SHP77 (cell line): ENCODE measurements around the gene MCM6.
"Not testable (repeated sequence)": the region's sequence is repeated elsewhere in the genome, so short reads cannot be mapped to it uniquely, and the experiment has no call there.

Experiments
- DNase-seq, 2 experiments: peaks; one replicate each; lab custom pipeline; 2025; lab: John Stamatoyannopoulos, UW

Gene MCM6

GRCh38 chr2:135876066-135876711 is at the start of gene MCM6:
MCM6 (minus strand) TSS chr2:135876443; CDS start chr2:135876365, 78 bp downstream.
- peak; percentile 92 to 94 for DNase-seq

GRCh38 chr2:135925571-135925970 is 49.3 kb upstream of the MCM6 start:
- DNase-seq, result no peak

GRCh38 chr2:135916207-135916606 is 40.0 kb upstream of the MCM6 start:
- no peak for DNase-seq

- no peak for DNase-seq
Observed at GRCh38 chr2:135914485-135914884, 38.2 kb upstream of the MCM6 start.

- no peak for DNase-seq
Observed at GRCh38 chr2:135913727-135914365, 37.6 kb upstream of the MCM6 start.

GRCh38 chr2:135909976-135910375 is 33.7 kb upstream of the MCM6 start:
- DNase-seq, result no peak

- no peak for DNase-seq
Observed at GRCh38 chr2:135905679-135906078, 29.4 kb upstream of the MCM6 start.

- no peak for DNase-seq
Observed at GRCh38 chr2:135904341-135904989, 28.2 kb upstream of the MCM6 start.

GRCh38 chr2:135903650-135904049 is 27.4 kb upstream of the MCM6 start:
- DNase-seq, result no peak

GRCh38 chr2:135899567-135899966 is 23.3 kb upstream of the MCM6 start:
- no peak for DNase-seq

GRCh38 chr2:135898234-135898786 is 22.1 kb upstream of the MCM6 start:
- no peak for DNase-seq

GRCh38 chr2:135894930-135895329 is 18.7 kb upstream of the MCM6 start:
- DNase-seq, result no peak

- no peak for DNase-seq
Observed at GRCh38 chr2:135893374-135893794, 17.1 kb upstream of the MCM6 start.

- DNase-seq, result no peak
Observed at GRCh38 chr2:135890835-135891234, 14.6 kb upstream of the MCM6 start.

- no peak for DNase-seq
Observed at GRCh38 chr2:135890149-135890548, 13.9 kb upstream of the MCM6 start.

- not testable (repeated sequence) for DNase-seq
Observed at GRCh38 chr2:135888587-135888986, 12.3 kb upstream of the MCM6 start.

- DNase-seq, result no peak
Observed at GRCh38 chr2:135885709-135886108, 9.5 kb upstream of the MCM6 start.

GRCh38 chr2:135882415-135882814 is 6.2 kb upstream of the MCM6 start:
- DNase-seq, result no peak

GRCh38 chr2:135876770-135877169 is 527 bp upstream of the MCM6 start:
- not testable (repeated sequence) for DNase-seq

GRCh38 chr2:135875491-135876065 is 665 bp downstream of the MCM6 start:
- no peak for DNase-seq

GRCh38 chr2:135874777-135875365 is 1.4 kb downstream of the MCM6 start:
- no peak for DNase-seq

GRCh38 chr2:135870571-135870970 is 5.7 kb downstream of the MCM6 start:
- no peak for DNase-seq
